ENCODE data around the gene YBX3.

DNA sequence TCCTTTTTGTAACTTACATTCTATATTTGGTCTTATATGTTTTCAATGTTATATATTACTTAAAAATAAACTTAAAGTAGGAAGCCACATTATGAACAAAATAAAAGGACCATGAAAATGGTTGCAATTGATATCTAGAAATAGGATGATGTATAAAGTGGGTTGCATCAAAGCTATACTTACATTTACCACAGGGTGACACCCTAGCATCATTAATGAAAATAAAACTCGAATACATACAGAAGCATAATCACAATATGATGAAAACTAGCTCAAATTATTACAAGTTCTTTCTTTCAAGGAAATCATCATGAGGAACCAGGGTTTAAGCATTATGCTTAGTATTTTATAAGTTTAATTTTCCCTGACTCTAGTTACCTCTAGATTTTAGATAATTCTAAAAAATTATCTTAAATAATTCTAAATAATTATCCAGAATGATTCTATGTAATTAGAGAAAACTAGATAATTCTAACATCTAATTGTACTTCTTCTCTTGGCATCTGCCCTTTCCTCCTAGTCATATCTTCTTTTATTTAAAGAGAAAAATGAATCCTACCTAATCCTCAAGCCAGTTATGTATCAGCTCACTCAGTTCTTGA lies 48.1 kb upstream of the YBX3 start:
- TF ChIP-seq SNAI2 (CRISPR knock-in tag; IDR thresholded peaks at IDR 0.05) (no peak), ARNTL (CRISPR knock-in tag; IDR thresholded peaks at IDR 0.05; ENCODE audit: borderline replicate concordance, low read depth) (no peak), ZC3H10 (CRISPR knock-in tag; IDR thresholded peaks at IDR 0.05) (no peak), PPARA (CRISPR knock-in tag; IDR thresholded peaks at IDR 0.05; ENCODE audit: borderline replicate concordance) (no peak), ZFP3 (CRISPR knock-in tag; IDR thresholded peaks at IDR 0.05) (no peak), CSDC2 (CRISPR knock-in tag; IDR thresholded peaks at IDR 0.05) (no peak), ZNF70 (CRISPR knock-in tag; IDR thresholded peaks at IDR 0.05) (no peak), TOX (CRISPR knock-in tag; IDR thresholded peaks at IDR 0.05; ENCODE audit: borderline replicate concordance) (no peak), BACH2 (CRISPR knock-in tag; IDR thresholded peaks at IDR 0.05; ENCODE audit: borderline replicate concordance) (no peak), ZFP30 (CRISPR knock-in tag; IDR thresholded peaks at IDR 0.05) (no peak), RARB (CRISPR knock-in tag; IDR thresholded peaks at IDR 0.05) (no peak), ISL1 (CRISPR knock-in tag; IDR thresholded peaks at IDR 0.05) (no peak)
- TF ChIP-seq, protein P1, sequence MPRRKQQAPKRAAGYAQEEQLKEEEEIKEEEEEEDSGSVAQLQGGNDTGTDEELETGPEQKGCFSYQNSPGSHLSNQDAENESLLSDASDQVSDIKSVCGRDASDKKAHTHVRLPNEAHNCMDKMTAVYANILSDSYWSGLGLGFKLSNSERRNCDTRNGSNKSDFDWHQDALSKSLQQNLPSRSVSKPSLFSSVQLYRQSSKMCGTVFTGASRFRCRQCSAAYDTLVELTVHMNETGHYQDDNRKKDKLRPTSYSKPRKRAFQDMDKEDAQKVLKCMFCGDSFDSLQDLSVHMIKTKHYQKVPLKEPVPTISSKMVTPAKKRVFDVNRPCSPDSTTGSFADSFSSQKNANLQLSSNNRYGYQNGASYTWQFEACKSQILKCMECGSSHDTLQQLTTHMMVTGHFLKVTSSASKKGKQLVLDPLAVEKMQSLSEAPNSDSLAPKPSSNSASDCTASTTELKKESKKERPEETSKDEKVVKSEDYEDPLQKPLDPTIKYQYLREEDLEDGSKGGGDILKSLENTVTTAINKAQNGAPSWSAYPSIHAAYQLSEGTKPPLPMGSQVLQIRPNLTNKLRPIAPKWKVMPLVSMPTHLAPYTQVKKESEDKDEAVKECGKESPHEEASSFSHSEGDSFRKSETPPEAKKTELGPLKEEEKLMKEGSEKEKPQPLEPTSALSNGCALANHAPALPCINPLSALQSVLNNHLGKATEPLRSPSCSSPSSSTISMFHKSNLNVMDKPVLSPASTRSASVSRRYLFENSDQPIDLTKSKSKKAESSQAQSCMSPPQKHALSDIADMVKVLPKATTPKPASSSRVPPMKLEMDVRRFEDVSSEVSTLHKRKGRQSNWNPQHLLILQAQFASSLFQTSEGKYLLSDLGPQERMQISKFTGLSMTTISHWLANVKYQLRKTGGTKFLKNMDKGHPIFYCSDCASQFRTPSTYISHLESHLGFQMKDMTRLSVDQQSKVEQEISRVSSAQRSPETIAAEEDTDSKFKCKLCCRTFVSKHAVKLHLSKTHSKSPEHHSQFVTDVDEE (CRISPR knock-in tag; IDR thresholded peaks at IDR 0.05), result no peak
- TF ChIP-seq, protein P2, sequence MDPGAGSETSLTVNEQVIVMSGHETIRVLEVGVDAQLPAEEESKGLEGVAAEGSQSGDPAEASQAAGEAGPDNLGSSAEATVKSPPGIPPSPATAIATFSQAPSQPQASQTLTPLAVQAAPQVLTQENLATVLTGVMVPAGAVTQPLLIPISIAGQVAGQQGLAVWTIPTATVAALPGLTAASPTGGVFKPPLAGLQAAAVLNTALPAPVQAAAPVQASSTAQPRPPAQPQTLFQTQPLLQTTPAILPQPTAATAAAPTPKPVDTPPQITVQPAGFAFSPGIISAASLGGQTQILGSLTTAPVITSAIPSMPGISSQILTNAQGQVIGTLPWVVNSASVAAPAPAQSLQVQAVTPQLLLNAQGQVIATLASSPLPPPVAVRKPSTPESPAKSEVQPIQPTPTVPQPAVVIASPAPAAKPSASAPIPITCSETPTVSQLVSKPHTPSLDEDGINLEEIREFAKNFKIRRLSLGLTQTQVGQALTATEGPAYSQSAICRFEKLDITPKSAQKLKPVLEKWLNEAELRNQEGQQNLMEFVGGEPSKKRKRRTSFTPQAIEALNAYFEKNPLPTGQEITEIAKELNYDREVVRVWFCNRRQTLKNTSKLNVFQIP (CRISPR knock-in tag; IDR thresholded peaks at IDR 0.05; ENCODE audit: borderline replicate concordance, low read depth), result no peak
